HepG2 (cell line): ENCODE data around the gene STH. TPM values are rescaled to one million over a fixed set of nuclear protein-coding genes. Genes with fewer than 3 reads are reported as not detected.

ENCODE experiments used
- ATAC-seq: fragments of 200-7000 bp; cut with Tn5 transposase; 3 replicates; pipeline ENCODE4 v1.9.1; 2020; ENCODE audit warnings: mild to moderate bottlenecking, moderate library complexity
- BruUV-seq: library from RNA; stranded (reverse); fragments of 400-500 nt; replicated peaks from 2 replicates; lab custom pipeline; 2021; lab: Mats Ljungman, UMichigan
- CTCF ChIA-PET: fragments of 300-600 bp; formaldehyde crosslinking; extraction: SDS; loops from one replicate; lab custom pipeline; 2021; ENCODE audit warnings: low total read pairs, inconsistent platforms, low intra/inter-chr PET ratio; lab: Yijun Ruan, JAX
- POLR2A ChIA-PET: fragments of 350-600 bp; sonication (Branson Sonifier 250); formaldehyde crosslinking; loops from one replicate; lab custom pipeline; 2020; ENCODE audit warnings: antibody characterized with exemption, inconsistent platforms; lab: Yijun Ruan, JAX
- DNase-seq: peaks from one replicate; pipeline ENCODE4 v3.0.0-alpha.2; 2015; ENCODE audit warnings: low spot score
- FAIRE-seq: peaks from 3 replicates; lab custom pipeline; 2011; peaks lifted over from hg19 to GRCh38; lab: Jason Lieb, UNC
- H2AFZ ChIP-seq: one replicate; pipeline ENCODE4 v1.6.1; 2011; ENCODE audit warnings: low read length, inconsistent platforms
- H3K27ac ChIP-seq: fragments of 300-600 bp; 3 replicates; pipeline ENCODE4 v1.8.0; 2011; ENCODE audit warnings: mixed run types, mild to moderate bottlenecking, mixed read lengths, low read length, inconsistent platforms; ENCODE audit not compliant: insufficient read depth; ENCODE audit errors: extremely low read length
- H3K27me3 ChIP-seq, 2 experiments: fragments of 200-600 bp in 1 of 2; 2 replicates in 1 of 2; 3 replicates in 1 of 2; pipeline versions ENCODE4 v1.6.0 to v1.8.0; 2011; ENCODE audit warnings: low read length in 2 of 2, mild to moderate bottlenecking in 2 of 2, moderate library complexity in 2 of 2, inconsistent platforms in 1 of 2; ENCODE audit not compliant: insufficient read depth in 2 of 2, control insufficient read depth in 1 of 2
- H3K36me3 ChIP-seq, 2 experiments: fragments of 200-600 bp in 1 of 2; replicated peaks in 1 of 2; 2 replicates in 1 of 2; 3 replicates in 1 of 2; pipeline versions ENCODE4 v1.5.1 to v1.8.0; 2011; ENCODE audit warnings: low read length in 2 of 2, inconsistent platforms in 1 of 2; ENCODE audit not compliant: insufficient read depth in 2 of 2, control insufficient read depth in 1 of 2
- H3K4me1 ChIP-seq: 2 replicates; pipeline ENCODE4 v1.5.1; 2012; ENCODE audit warnings: low read length, inconsistent platforms; ENCODE audit not compliant: insufficient read depth
- H3K4me2 ChIP-seq: 2 replicates; pipeline ENCODE4 v1.6.0; 2011; ENCODE audit warnings: low read depth, low read length, inconsistent platforms
- H3K4me3 ChIP-seq, 3 experiments: fragments of 200-600 bp in 1 of 3; sonication (generic), shearing (Covaris generic) in 1 of 3; replicated peaks in 1 of 3; 2 replicates each; pipeline ENCODE4 v1.5.1; 2011 to 2016; ENCODE audit warnings: low read length in 3 of 3, inconsistent platforms in 2 of 3, low read depth in 2 of 3, mild to moderate bottlenecking in 2 of 3, control low read depth in 1 of 3, mixed read lengths in 1 of 3; ENCODE audit not compliant: insufficient read depth in 1 of 3
- H3K79me2 ChIP-seq: one replicate; pipeline ENCODE4 v1.6.1; 2011; ENCODE audit warnings: low read length, inconsistent platforms; ENCODE audit not compliant: insufficient read depth
- H3K9ac ChIP-seq: 2 replicates; pipeline ENCODE4 v1.6.0; 2011; ENCODE audit warnings: mild to moderate bottlenecking, low read depth, low read length, inconsistent platforms; ENCODE audit not compliant: insufficient read depth
- H3K9me3 ChIP-seq: 2 replicates; pipeline ENCODE4 v1.5.1; 2012; ENCODE audit warnings: mild to moderate bottlenecking, low read length
- H4K20me1 ChIP-seq: 2 replicates; pipeline ENCODE4 v1.6.0; 2011; ENCODE audit warnings: inconsistent platforms, mild to moderate bottlenecking, low read length, moderate library complexity; ENCODE audit not compliant: insufficient read depth
- JUND ChIP-seq: sonication (generic); formaldehyde crosslinking; IDR thresholded peaks from 2 replicates; pipeline ENCODE4 v1.8.0; 2022; ENCODE audit warnings: mild to moderate bottlenecking, missing genetic modification reagents
- MXI1 ChIP-seq: IDR thresholded peaks from 3 replicates; pipeline ENCODE4 v1.6.1; 2012; ENCODE audit warnings: low read depth, low read length, inconsistent platforms, borderline replicate concordance
- MYC ChIP-seq: sonication (generic); formaldehyde crosslinking; IDR thresholded peaks from 2 replicates; pipeline ENCODE4 v1.9.0; 2021; ENCODE audit warnings: missing genetic modification reagents, borderline replicate concordance
- RARA ChIP-seq: IDR thresholded peaks from 2 replicates; pipeline ENCODE4 v1.6.1; 2016; ENCODE audit warnings: missing genetic modification reagents, missing compliant biosample characterization
- REPIN1 ChIP-seq: sonication (generic); formaldehyde crosslinking; IDR thresholded peaks from 2 replicates; pipeline ENCODE4 v1.8.0; 2022; ENCODE audit warnings: missing genetic modification reagents, low read depth, mild to moderate bottlenecking, borderline replicate concordance
- U2AF1 ChIP-seq: fragments of 200-400 bp; formaldehyde crosslinking; optimal IDR thresholded peaks from 2 replicates; pipeline ENCODE3; 2017; ENCODE audit warnings: mild to moderate bottlenecking, low read depth, low read length
- ZNF251 ChIP-seq: sonication (generic); formaldehyde crosslinking; IDR thresholded peaks from 2 replicates; pipeline ENCODE4 v1.9.0; 2021; ENCODE audit warnings: mild to moderate bottlenecking, missing genetic modification reagents
- ZNF263 ChIP-seq: sonication (generic); formaldehyde crosslinking; IDR thresholded peaks from 2 replicates; pipeline ENCODE4 v1.4.0; 2020; ENCODE audit warnings: missing genetic modification reagents
- ZNF33A ChIP-seq: sonication (generic); formaldehyde crosslinking; IDR thresholded peaks from 2 replicates; pipeline ENCODE4 v1.5.1; 2020; ENCODE audit warnings: missing genetic modification reagents, mild to moderate bottlenecking, moderate library complexity, borderline replicate concordance
- WGBS: methylation state at CpG from one replicate; pipeline ENCODE4 v1.1.6; 2017; ENCODE audit warnings: low lambda C conversion rate; 5-methylcytosine and 5-hydroxymethylcytosine counted together
- in situ Hi-C: cut with HindIII; loops from 2 replicates; pipeline ENCODE4 v1.10.0; 2017; ENCODE audit warnings: low pct_unique_long_range_greater_than_20kb; ENCODE audit not compliant: extremely low pct_ligation_motif_present
- intact Hi-C: fragments of 100-400 bp; cut with micrococcal nuclease; formaldehyde crosslinking; loops from one replicate; pipeline ENCODE4 v1.10.0; 2022; ENCODE audit not compliant: unreplicated experiment
- polyA plus RNA-seq, 8 experiments: library from polyadenylated mRNA; depleted of rRNA in 3 of 8; stranded (reverse) in 7 of 8; unstranded in 1 of 8; fragments of >200 nt; fragmentation: Illumina TruSeq in 4 of 8; extraction: Trizol in 4 of 8; gene quantifications; 2 replicates each; pipeline versions ENCODE4 v1.2.1 to v1.2.3, GENCODE V29; 2011 to 2016; ENCODE audit warnings: low read depth in 4 of 8, missing spikeins in 1 of 8, mixed read lengths in 1 of 8; ENCODE audit not compliant: insufficient read depth in 1 of 8
- total RNA-seq, 5 experiments: library from RNA; depleted of rRNA; stranded (reverse); fragments of >200 nt; fragmentation: Illumina TruSeq; extraction: Trizol; gene quantifications; 2 replicates each; pipeline ENCODE4 v1.2.3, GENCODE V29; 2016; ENCODE audit warnings: low read depth in 1 of 5
- TF ChIP-seq, protein P1 (sequence below): sonication (generic); formaldehyde crosslinking; IDR thresholded peaks from 2 replicates; pipeline ENCODE4 v1.4.0; 2020; ENCODE audit warnings: missing genetic modification reagents, borderline replicate concordance
- TF ChIP-seq, protein P2 (sequence below): sonication (generic); formaldehyde crosslinking; IDR thresholded peaks from 2 replicates; pipeline ENCODE4 v1.4.0; 2020; ENCODE audit warnings: mild to moderate bottlenecking, missing genetic modification reagents
- TF ChIP-seq, protein P3 (sequence below): sonication (generic); formaldehyde crosslinking; IDR thresholded peaks from 2 replicates; pipeline ENCODE4 v1.8.0; 2022; ENCODE audit warnings: low read depth, missing genetic modification reagents
- TF ChIP-seq, protein P4 (sequence below): sonication (generic); formaldehyde crosslinking; IDR thresholded peaks from 2 replicates; pipeline ENCODE4 v1.4.0; 2020; ENCODE audit warnings: missing genetic modification reagents

STH gene
- total and polyA plus RNA-seq, 2 of the 13 experiments (the other 11 are each of a cell fraction or from before 2014, with no cell fraction given) = not detected

DNA sequence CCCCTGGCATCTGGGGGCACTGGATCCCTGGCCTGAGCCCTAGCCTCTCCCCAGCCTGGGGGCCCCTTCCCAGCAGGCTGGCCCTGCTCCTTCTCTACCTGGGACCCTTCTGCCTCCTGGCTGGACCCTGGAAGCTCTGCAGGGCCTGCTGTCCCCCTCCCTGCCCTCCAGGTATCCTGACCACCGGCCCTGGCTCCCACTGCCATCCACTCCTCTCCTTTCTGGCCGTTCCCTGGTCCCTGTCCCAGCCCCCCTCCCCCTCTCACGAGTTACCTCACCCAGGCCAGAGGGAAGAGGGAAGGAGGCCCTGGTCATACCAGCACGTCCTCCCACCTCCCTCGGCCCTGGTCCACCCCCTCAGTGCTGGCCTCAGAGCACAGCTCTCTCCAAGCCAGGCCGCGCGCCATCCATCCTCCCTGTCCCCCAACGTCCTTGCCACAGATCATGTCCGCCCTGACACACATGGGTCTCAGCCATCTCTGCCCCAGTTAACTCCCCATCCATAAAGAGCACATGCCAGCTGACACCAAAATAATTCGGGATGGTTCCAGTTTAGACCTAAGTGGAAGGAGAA is 13.5 kb downstream of the STH start (continued):
- TF ChIP-seq, protein P1, sequence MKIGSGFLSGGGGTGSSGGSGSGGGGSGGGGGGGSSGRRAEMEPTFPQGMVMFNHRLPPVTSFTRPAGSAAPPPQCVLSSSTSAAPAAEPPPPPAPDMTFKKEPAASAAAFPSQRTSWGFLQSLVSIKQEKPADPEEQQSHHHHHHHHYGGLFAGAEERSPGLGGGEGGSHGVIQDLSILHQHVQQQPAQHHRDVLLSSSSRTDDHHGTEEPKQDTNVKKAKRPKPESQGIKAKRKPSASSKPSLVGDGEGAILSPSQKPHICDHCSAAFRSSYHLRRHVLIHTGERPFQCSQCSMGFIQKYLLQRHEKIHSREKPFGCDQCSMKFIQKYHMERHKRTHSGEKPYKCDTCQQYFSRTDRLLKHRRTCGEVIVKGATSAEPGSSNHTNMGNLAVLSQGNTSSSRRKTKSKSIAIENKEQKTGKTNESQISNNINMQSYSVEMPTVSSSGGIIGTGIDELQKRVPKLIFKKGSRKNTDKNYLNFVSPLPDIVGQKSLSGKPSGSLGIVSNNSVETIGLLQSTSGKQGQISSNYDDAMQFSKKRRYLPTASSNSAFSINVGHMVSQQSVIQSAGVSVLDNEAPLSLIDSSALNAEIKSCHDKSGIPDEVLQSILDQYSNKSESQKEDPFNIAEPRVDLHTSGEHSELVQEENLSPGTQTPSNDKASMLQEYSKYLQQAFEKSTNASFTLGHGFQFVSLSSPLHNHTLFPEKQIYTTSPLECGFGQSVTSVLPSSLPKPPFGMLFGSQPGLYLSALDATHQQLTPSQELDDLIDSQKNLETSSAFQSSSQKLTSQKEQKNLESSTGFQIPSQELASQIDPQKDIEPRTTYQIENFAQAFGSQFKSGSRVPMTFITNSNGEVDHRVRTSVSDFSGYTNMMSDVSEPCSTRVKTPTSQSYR (CRISPR knock-in tag) = peak; percentile 14; the same call in 1 of the 2 replicates
- TF ChIP-seq REPIN1 (CRISPR knock-in tag) = no peak
- TF ChIP-seq, protein P2, sequence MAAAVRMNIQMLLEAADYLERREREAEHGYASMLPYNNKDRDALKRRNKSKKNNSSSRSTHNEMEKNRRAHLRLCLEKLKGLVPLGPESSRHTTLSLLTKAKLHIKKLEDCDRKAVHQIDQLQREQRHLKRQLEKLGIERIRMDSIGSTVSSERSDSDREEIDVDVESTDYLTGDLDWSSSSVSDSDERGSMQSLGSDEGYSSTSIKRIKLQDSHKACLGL (CRISPR knock-in tag) = peak; percentile 21; the same call in 1 of the 2 replicates
- TF ChIP-seq ZNF251 (CRISPR knock-in tag) = no peak
- TF ChIP-seq MYC (CRISPR knock-in tag) = no peak
- TF ChIP-seq MXI1 = no peak
- TF ChIP-seq JUND = no peak
- TF ChIP-seq, all 625 proteins: peak for 17

DNA sequence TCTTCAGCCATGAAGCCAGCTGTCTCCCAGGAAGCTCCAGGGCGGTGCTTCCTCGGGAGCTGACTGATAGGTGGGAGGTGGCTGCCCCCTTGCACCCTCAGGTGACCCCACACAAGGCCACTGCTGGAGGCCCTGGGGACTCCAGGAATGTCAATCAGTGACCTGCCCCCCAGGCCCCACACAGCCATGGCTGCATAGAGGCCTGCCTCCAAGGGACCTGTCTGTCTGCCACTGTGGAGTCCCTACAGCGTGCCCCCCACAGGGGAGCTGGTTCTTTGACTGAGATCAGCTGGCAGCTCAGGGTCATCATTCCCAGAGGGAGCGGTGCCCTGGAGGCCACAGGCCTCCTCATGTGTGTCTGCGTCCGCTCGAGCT is 14.1 kb downstream of the STH start:
- Histone ChIP-seq H3K36me3 (no peaks in the 10 kb centered on the region), H4K20me1 (no peaks in the 10 kb centered on the region), H3K4me3 (peak overlapping the region in 2 of 3 experiments; percentile 6 to 46; a peak in 2 of 6 replicates), H3K27me3 (no peaks in the 10 kb centered on the region; a peak in 2 of 5 replicates), H3K9me3 (no peaks in the 10 kb centered on the region), H3K4me1 (peaks cover 52% of the 10 kb centered on the region), H3K9ac (peak overlapping the region; percentile 27; the same call in 1 of the 2 replicates), H3K4me2 (peak overlapping the region; percentile 74), H2AFZ (no peak overlapping the region), H3K27ac (peak overlapping the region; percentile 39), H3K79me2 (no peaks in the 10 kb centered on the region)
- CTCF ChIA-PET = no interaction called here
- peak; percentile 60 for ATAC-seq
- in situ Hi-C loops = loop anchor here (25.0 kb wide), 1 partner anchor 824 kb away; no protein-coding TSS in a partner anchor
- no TSS peak for BruUV-seq
- POLR2A ChIA-PET = interaction anchor here (0.9 to 2.3 kb wide), 3 partner anchors 9 to 180 kb away, joined by 3 to 15 read pairs (median 5); partner anchors contain the start of gene KANSL1
- peak; percentile 33 for DNase-seq
- WGBS = 0% methylated on average over 3 of the region's 7 CpGs
- intact Hi-C loops = loop anchor here (1.0 kb wide), 1 partner anchor 9 kb away; no protein-coding TSS in a partner anchor
- no peak for FAIRE-seq
- TF ChIP-seq ZNF263 = no peak
- no peak for TF ChIP-seq U2AF1
- TF ChIP-seq, protein P3, sequence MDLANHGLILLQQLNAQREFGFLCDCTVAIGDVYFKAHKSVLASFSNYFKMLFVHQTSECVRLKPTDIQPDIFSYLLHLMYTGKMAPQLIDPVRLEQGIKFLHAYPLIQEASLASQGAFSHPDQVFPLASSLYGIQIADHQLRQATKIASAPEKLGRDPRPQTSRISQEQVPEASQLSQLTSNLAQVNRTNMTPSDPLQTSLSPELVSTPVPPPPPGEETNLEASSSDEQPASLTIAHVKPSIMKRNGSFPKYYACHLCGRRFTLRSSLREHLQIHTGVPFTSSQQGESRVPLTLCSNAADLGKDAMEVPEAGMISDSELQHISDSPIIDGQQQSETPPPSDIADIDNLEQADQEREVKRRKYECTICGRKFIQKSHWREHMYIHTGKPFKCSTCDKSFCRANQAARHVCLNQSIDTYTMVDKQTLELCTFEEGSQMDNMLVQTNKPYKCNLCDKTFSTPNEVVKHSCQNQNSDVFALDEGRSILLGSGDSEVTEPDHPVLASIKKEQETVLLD = no peak
- peak; percentile 65; the same call in 1 of the 2 replicates for TF ChIP-seq RARA
- TF ChIP-seq ZNF33A (CRISPR knock-in tag) = no peak
- TF ChIP-seq, protein P4, sequence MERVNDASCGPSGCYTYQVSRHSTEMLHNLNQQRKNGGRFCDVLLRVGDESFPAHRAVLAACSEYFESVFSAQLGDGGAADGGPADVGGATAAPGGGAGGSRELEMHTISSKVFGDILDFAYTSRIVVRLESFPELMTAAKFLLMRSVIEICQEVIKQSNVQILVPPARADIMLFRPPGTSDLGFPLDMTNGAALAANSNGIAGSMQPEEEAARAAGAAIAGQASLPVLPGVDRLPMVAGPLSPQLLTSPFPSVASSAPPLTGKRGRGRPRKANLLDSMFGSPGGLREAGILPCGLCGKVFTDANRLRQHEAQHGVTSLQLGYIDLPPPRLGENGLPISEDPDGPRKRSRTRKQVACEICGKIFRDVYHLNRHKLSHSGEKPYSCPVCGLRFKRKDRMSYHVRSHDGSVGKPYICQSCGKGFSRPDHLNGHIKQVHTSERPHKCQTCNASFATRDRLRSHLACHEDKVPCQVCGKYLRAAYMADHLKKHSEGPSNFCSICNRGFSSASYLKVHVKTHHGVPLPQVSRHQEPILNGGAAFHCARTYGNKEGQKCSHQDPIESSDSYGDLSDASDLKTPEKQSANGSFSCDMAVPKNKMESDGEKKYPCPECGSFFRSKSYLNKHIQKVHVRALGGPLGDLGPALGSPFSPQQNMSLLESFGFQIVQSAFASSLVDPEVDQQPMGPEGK (CRISPR knock-in tag) = peak; percentile 90
